Pulmonary artery endothelial cell (primary cell): ENCODE results near the gene STYXL2. TPM values are rescaled to one million over a fixed set of nuclear protein-coding genes. Genes with fewer than 3 reads are reported as not detected.

Source experiments
- DNase-seq: peaks from one replicate; pipeline ENCODE4 v3.0.0-alpha.2; 2011; ENCODE audit warnings: low read depth, low spot score
- total RNA-seq: library from RNA; depleted of rRNA; stranded (reverse); fragments of >200 nt; gene quantifications from 2 replicates; pipeline ENCODE4 v1.2.3, GENCODE V29; 2014

The STYXL2 gene
- total RNA-seq, 1 donor from 2014 or later: not detected

- no peak for DNase-seq
Measured at GRCh38 chr1:167135281-167135840, 41.5 kb downstream of the STYXL2 start.

DNA sequence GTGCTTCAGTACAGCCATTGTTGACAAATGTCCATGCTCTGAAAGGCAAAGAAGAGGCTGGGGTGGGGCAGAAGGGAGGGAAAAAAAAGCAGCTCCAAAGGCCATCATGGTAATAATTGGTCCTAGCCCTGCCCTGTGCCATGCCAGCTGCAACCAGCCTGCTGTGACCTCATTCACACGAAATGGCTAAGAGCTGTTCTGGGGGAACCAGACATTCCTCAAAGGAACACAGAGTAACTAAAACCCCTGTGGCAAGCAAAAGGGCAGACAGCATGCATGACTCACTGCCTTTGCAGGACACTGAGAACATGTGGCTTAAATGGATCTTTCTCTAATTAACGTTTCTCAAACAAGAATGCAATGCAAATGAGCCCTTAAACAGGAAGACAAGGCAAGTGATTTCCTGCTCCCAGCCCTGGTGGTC lies 42.3 kb downstream of the STYXL2 start:
- no peak for DNase-seq

DNA sequence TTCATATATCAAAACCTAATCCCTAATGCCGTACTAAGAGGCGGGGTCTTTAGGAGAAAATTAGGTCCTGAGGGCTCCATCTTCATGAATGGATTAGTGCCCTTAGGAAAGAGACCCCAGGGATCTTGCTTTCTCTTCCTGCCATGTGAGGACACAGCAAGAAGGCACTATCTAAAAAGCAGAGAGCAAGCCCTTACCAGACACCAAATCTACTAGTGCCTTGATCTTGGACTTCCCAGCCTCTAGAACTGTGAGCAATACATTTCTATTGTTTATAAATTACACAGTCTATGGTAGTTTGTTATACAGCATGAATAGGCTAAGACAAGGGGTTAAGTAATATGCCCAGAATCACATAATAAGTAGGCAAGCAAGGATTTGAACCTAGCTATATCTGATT lies 42.9 kb downstream of the STYXL2 start:
- no peak for DNase-seq

GRCh38 chr1:167137332-167137781 lies 43.5 kb downstream of the STYXL2 start:
- DNase-seq: no peak

- DNase-seq: no peak
Measured at GRCh38 chr1:167137793-167138510, 44.1 kb downstream of the STYXL2 start.

- DNase-seq: no peak
Measured at GRCh38 chr1:167138703-167139102, 44.8 kb downstream of the STYXL2 start.

GRCh38 chr1:167141963-167142362 lies 48.1 kb downstream of the STYXL2 start:
- no peak for DNase-seq

Other genes with a start within 250 kb of the STYXL2 start
- 10.7 and 10.9 TPM in 2 replicates for gene TADA1, start 217.8 kb upstream of the STYXL2 start, total RNA-seq
- gene ILDR2, start 118.5 kb upstream of the STYXL2 start, total RNA-seq: not detected in 2 replicates
- gene MAEL, start 104.8 kb upstream of the STYXL2 start, total RNA-seq: not detected in 2 replicates
- not detected in 2 replicates for gene GPA33, start 3.7 kb upstream of the STYXL2 start, total RNA-seq
- 4.0 and 5.8 TPM in 2 replicates for gene POU2F1, start 126.8 kb downstream of the STYXL2 start, total RNA-seq